H1 (cell line): ENCODE results near the gene E2F1. TPM values are rescaled to one million over a fixed set of nuclear protein-coding genes. Genes with fewer than 3 reads are reported as not detected.

Source experiments
- CTCF ChIA-PET: fragments of 300-600 bp; sonication (Branson Sonifier 250); formaldehyde crosslinking; loops from one replicate; lab custom pipeline; 2021; ENCODE audit not compliant: partially characterized antibody; lab: Charles Lee
- POLR2A ChIA-PET: fragments of 300-600 bp; sonication (Branson Sonifier 250); formaldehyde crosslinking; loops from one replicate; lab custom pipeline; 2021; ENCODE audit warnings: inconsistent platforms; ENCODE audit not compliant: partially characterized antibody; lab: Charles Lee
- DNase-seq, 2 experiments: peaks; one replicate each; pipeline versions ENCODE4 v3.0.0 to v3.0.0-alpha.2; 2010 to 2022; ENCODE audit warnings: low spot score in 2 of 2, low read depth in 1 of 2, mixed read lengths in 1 of 2
- FAIRE-seq: peaks from 2 replicates; lab custom pipeline; 2011; peaks lifted over from hg19 to GRCh38; lab: Jason Lieb, UNC
- H2AFZ ChIP-seq: 2 replicates; pipeline ENCODE4 v1.8.1; 2012; ENCODE audit warnings: low read length, inconsistent platforms
- H2AK5ac ChIP-seq: 2 replicates; pipeline ENCODE4 v1.6.1; 2013; ENCODE audit warnings: low read depth, low read length
- H2BK120ac ChIP-seq: replicated peaks from 2 replicates; pipeline ENCODE3; 2013; ENCODE audit warnings: low read depth, low read length, inconsistent platforms
- H2BK12ac ChIP-seq: 2 replicates; pipeline ENCODE4 v1.6.1; 2013; ENCODE audit warnings: low read depth, low read length
- H2BK15ac ChIP-seq: 2 replicates; pipeline ENCODE4 v1.6.1; 2013; ENCODE audit warnings: low read length
- H2BK20ac ChIP-seq: 2 replicates; pipeline ENCODE4 v1.6.1; 2013; ENCODE audit warnings: low read length
- H2BK5ac ChIP-seq: 2 replicates; pipeline ENCODE4 v1.6.1; 2013; ENCODE audit warnings: low read depth, low read length
- H3K14ac ChIP-seq: 2 replicates; pipeline ENCODE4 v1.6.1; 2013; ENCODE audit warnings: inconsistent platforms; ENCODE audit not compliant: insufficient read length
- H3K18ac ChIP-seq: 2 replicates; pipeline ENCODE4 v1.6.1; 2013; ENCODE audit warnings: low read length; ENCODE audit errors: extremely low read depth
- H3K23ac ChIP-seq: 2 replicates; pipeline ENCODE4 v1.6.1; 2013; ENCODE audit warnings: inconsistent platforms; ENCODE audit not compliant: insufficient read length
- H3K23me2 ChIP-seq: 2 replicates; pipeline ENCODE4 v1.6.1; 2013; ENCODE audit warnings: low read depth, low read length
- H3K27ac ChIP-seq: 2 replicates; pipeline ENCODE4 v1.6.1; 2011; ENCODE audit warnings: low read depth, low read length, inconsistent platforms
- H3K27me3 ChIP-seq, 4 experiments: replicated peaks in 1 of 4; 1 replicate in 1 of 4; 2 replicates in 3 of 4; pipeline versions ENCODE4 v1.6.1 to v1.8.1; 2011 to 2013; ENCODE audit warnings: low read length in 3 of 4, mild to moderate bottlenecking in 3 of 4, inconsistent platforms in 2 of 4, mixed read lengths in 2 of 4, moderate library complexity in 1 of 4; ENCODE audit not compliant: control insufficient read depth in 3 of 4, insufficient read depth in 3 of 4; ENCODE audit errors: extremely low read depth in 1 of 4
- H3K36me3 ChIP-seq, 4 experiments: 2 replicates each; pipeline versions ENCODE4 v1.6.1 to v1.8.1; 2011 to 2013; ENCODE audit warnings: mild to moderate bottlenecking in 4 of 4, low read length in 3 of 4, moderate library complexity in 2 of 4, control low read depth in 1 of 4, inconsistent platforms in 1 of 4; ENCODE audit not compliant: insufficient read depth in 4 of 4, control insufficient read depth in 2 of 4
- H3K4ac ChIP-seq: replicated peaks from 2 replicates; pipeline ENCODE3; 2013; ENCODE audit warnings: low read length, low read depth, mixed read lengths, inconsistent platforms; ENCODE audit not compliant: insufficient read length
- H3K4me1 ChIP-seq, 4 experiments: replicated peaks in 1 of 4; 1 replicate in 1 of 4; 2 replicates in 3 of 4; pipeline versions ENCODE4 v1.6.1 to v1.8.1; 2011 to 2013; ENCODE audit warnings: low read length in 3 of 4, inconsistent platforms in 2 of 4, mixed read lengths in 1 of 4; ENCODE audit not compliant: insufficient read depth in 4 of 4, control insufficient read depth in 3 of 4
- H3K4me2 ChIP-seq, 2 experiments: 2 replicates each; pipeline versions ENCODE4 v1.6.1 to v1.8.1; 2011 to 2013; ENCODE audit warnings: low read depth in 2 of 2, low read length in 2 of 2, control low read depth in 1 of 2, inconsistent platforms in 1 of 2, mild to moderate bottlenecking in 1 of 2; ENCODE audit not compliant: insufficient read depth in 1 of 2
- H3K4me3 ChIP-seq, 4 experiments: fragments of 200-600, 300-600 bp in 1 of 4; sonication (generic), shearing (Covaris generic), sonication (Bioruptor Twin) in 1 of 4; 2 replicates each; pipeline versions ENCODE4 v1.5.1 to v1.8.1; 2011 to 2016; ENCODE audit warnings: low read length in 4 of 4, low read depth in 3 of 4, control low read depth in 2 of 4, inconsistent platforms in 2 of 4, mild to moderate bottlenecking in 2 of 4, mixed read lengths in 1 of 4, moderate library complexity in 1 of 4; ENCODE audit not compliant: insufficient read depth in 2 of 4; ENCODE audit errors: extremely low read depth in 1 of 4
- H3K56ac ChIP-seq: replicated peaks from 2 replicates; pipeline ENCODE3; 2013; ENCODE audit warnings: low read depth, mild to moderate bottlenecking, mixed read lengths, low read length, inconsistent platforms; ENCODE audit not compliant: insufficient read length
- H3K79me1 ChIP-seq: 2 replicates; pipeline ENCODE4 v1.6.1; 2013; ENCODE audit warnings: low read depth, low read length, control low read depth
- H3K79me2 ChIP-seq, 2 experiments: 2 replicates each; pipeline versions ENCODE4 v1.6.1 to v1.8.1; 2012 to 2013; ENCODE audit warnings: low read length in 2 of 2, mild to moderate bottlenecking in 2 of 2, inconsistent platforms in 1 of 2; ENCODE audit not compliant: insufficient read depth in 2 of 2, control insufficient read depth in 1 of 2
- H3K9ac ChIP-seq, 4 experiments: replicated peaks in 1 of 4; 1 replicate in 1 of 4; 2 replicates in 3 of 4; pipeline versions ENCODE4 v1.6.1 to v1.8.1; 2011 to 2013; ENCODE audit warnings: low read depth in 3 of 4, low read length in 3 of 4, control low read depth in 2 of 4, mild to moderate bottlenecking in 2 of 4, moderate library complexity in 2 of 4, inconsistent platforms in 1 of 4; ENCODE audit errors: extremely low read depth in 1 of 4
- H3K9me3 ChIP-seq, 2 experiments: 2 replicates each; pipeline versions ENCODE4 v1.6.1 to v1.8.1; 2012 to 2013; ENCODE audit warnings: mild to moderate bottlenecking in 2 of 2, moderate library complexity in 2 of 2, control low read depth in 1 of 2, inconsistent platforms in 1 of 2, low read depth in 1 of 2, low read length in 1 of 2, mixed read lengths in 1 of 2; ENCODE audit not compliant: insufficient read depth in 2 of 2
- H4K20me1 ChIP-seq, 2 experiments: replicated peaks in 1 of 2; 2 replicates each; pipeline versions ENCODE3 to v1.8.1; 2011 to 2013; ENCODE audit warnings: inconsistent platforms in 2 of 2, low read length in 2 of 2, mild to moderate bottlenecking in 1 of 2; ENCODE audit not compliant: insufficient read depth in 2 of 2, control insufficient read depth in 1 of 2
- H4K5ac ChIP-seq: 2 replicates; pipeline ENCODE4 v1.6.1; 2013; ENCODE audit warnings: low read length, low read depth, mixed read lengths, inconsistent platforms; ENCODE audit not compliant: insufficient read length
- H4K8ac ChIP-seq: 2 replicates; pipeline ENCODE4 v1.8.0; 2013; ENCODE audit warnings: mild to moderate bottlenecking, moderate library complexity, low read length, inconsistent platforms; ENCODE audit not compliant: insufficient read depth; ENCODE audit errors: extremely low read depth
- H4K91ac ChIP-seq: replicated peaks from 2 replicates; pipeline ENCODE3; 2013; ENCODE audit warnings: low read length, mixed read lengths, inconsistent platforms; ENCODE audit not compliant: insufficient read length
- MAX ChIP-seq: IDR thresholded peaks from 2 replicates; pipeline ENCODE4 v1.6.1; 2012; ENCODE audit warnings: inconsistent platforms
- PHF8 ChIP-seq: fragments of 200-600 bp; sonication (generic); conservative IDR thresholded peaks from 2 replicates; pipeline ENCODE4 v1.7.1; 2012; ENCODE audit warnings: low read depth, mild to moderate bottlenecking, inconsistent platforms, low read length, moderate library complexity
- RNF2 ChIP-seq: fragments of 200-900, 300-1000 bp; sonication (generic); IDR thresholded peaks from 2 replicates; pipeline ENCODE4 v1.7.1; 2016; ENCODE audit warnings: borderline replicate concordance, low read depth, mild to moderate bottlenecking, antibody characterized with exemption, low read length; ENCODE audit not compliant: poor library complexity, severe bottlenecking; ENCODE audit errors: missing control alignments
- RXRA ChIP-seq: IDR thresholded peaks from 2 replicates; pipeline ENCODE4 v1.6.1; 2011; ENCODE audit warnings: low read depth, mild to moderate bottlenecking, low read length, moderate library complexity; ENCODE audit not compliant: insufficient read depth
- WGBS, 2 experiments: shearing (Covaris generic) in 1 of 2; methylation state at CpG; one replicate each; pipeline versions ENCODE4 v1.1.6 to v1.1.7; 2013 to 2015; ENCODE audit warnings: low lambda C conversion rate in 2 of 2, mixed read lengths in 2 of 2, inconsistent platforms in 1 of 2, low coverage in 1 of 2, missing lambda C conversion rate in 1 of 2; ENCODE audit not compliant: insufficient replicate concordance in 2 of 2, insufficient coverage in 1 of 2, insufficient read length in 1 of 2; ENCODE audit errors: extremely low coverage in 1 of 2, missing lambda C conversion rate in 1 of 2; 5-methylcytosine and 5-hydroxymethylcytosine counted together
- polyA plus RNA-seq, 7 experiments: library from polyadenylated mRNA; depleted of rRNA in 3 of 7; stranded (reverse) in 5 of 7; unstranded in 2 of 7; fragments of >200 nt in 5 of 7; fragments of 200-250 nt in 2 of 7; gene quantifications; 1 replicate in 5 of 7; 2 replicates in 1 of 7; 4 replicates in 1 of 7; pipeline versions ENCODE4 v1.2.1 to v1.2.3, GENCODE V29; 2011 to 2013; ENCODE audit warnings: missing spikeins in 2 of 7, mixed read lengths in 2 of 7
- total RNA-seq: library from RNA; stranded (reverse); fragmentation: NEBNext Ultra II Directional; extraction: Animal tissue kit (Norgen Biotek cat#: 25700); gene quantifications from 2 replicates; pipeline ENCODE4 v1.2.1, GENCODE V29; 2021

E2F1 gene
- total and polyA plus RNA-seq, 2 of the 8 experiments (the other 6 are each of a cell fraction or from before 2014, with no cell fraction given): 33.4 to 35.8 TPM

GRCh38 chr20:33703498-33704137, 17.4 kb upstream of the E2F1 start:
- no peak for FAIRE-seq
- H2BK20ac ChIP-seq: no peak overlapping the region

More at GRCh38 chr20:33703498-33704137, 17.4 kb upstream of the E2F1 start:
- H2BK12ac ChIP-seq: 0 out of 2 replicates have a peak overlapping the region, but pooled peaks have one; percentile 9
- no peak overlapping the region for H3K18ac ChIP-seq
- no peaks in the 10 kb centered on the region for H3K79me2 ChIP-seq
- ChIA-PET POLR2A (interaction anchor here (1.3 to 1.7 kb wide), 2 partner anchors 10 to 13 kb away, joined by 3 read pairs; no protein-coding TSS in a partner anchor), CTCF (no interaction called here)
- no peaks in the 10 kb centered on the region for H3K79me1 ChIP-seq
- no peak overlapping the region for H4K8ac ChIP-seq
- no peak overlapping the region for H2BK5ac ChIP-seq
- no peaks in the 10 kb centered on the region for H3K23me2 ChIP-seq
- H2BK15ac ChIP-seq: no peak overlapping the region
- no peak overlapping the region for H3K23ac ChIP-seq
- no peak overlapping the region for H3K4me2 ChIP-seq
- H3K9ac ChIP-seq: no peak overlapping the region
- H4K91ac ChIP-seq: no peak overlapping the region
- H2AK5ac ChIP-seq: no peak overlapping the region
- no peak overlapping the region for H3K56ac ChIP-seq
- no peak overlapping the region for H2AFZ ChIP-seq
- DNase-seq: no peak
- H2BK120ac ChIP-seq: no peak overlapping the region
- TF ChIP-seq RNF2 (no peak), PHF8 (no peak), MAX (no peak), RXRA (no peak)
- no peaks in the 10 kb centered on the region for H4K20me1 ChIP-seq
- H4K5ac ChIP-seq: no peak overlapping the region
- no peaks in the 10 kb centered on the region; a peak in 1 of 7 replicates for H3K27me3 ChIP-seq
- H3K14ac ChIP-seq: no peak overlapping the region
- H3K4ac ChIP-seq: no peak overlapping the region
- no peak overlapping the region for H3K27ac ChIP-seq
- no peak overlapping the region for H3K4me3 ChIP-seq
- H3K4me1 ChIP-seq: no peaks in the 10 kb centered on the region
- 91% methylated on average over 8 of the region's 8 CpGs; no CpG with 5 or more reads in 1 of the 2 experiments for WGBS, 2 experiments
- H3K9me3 ChIP-seq: peaks cover 5 to 25% of the 10 kb centered on the region in 2 experiments; a peak in 2 of 4 replicates
- H3K36me3 ChIP-seq: no peaks in the 10 kb centered on the region; a peak in 1 of 8 replicates
